Measurements from ENCODE around the gene LHFPL6. TPM values are rescaled to one million over a fixed set of nuclear protein-coding genes. Genes with fewer than 3 reads are reported as not detected.

Gene LHFPL6
- total RNA-seq, 6 donors from 2014 or later, result 22.2 to 113 (median 51.8) TPM

- Histone ChIP-seq H3K36me3 (no peaks in the 10 kb centered on the region), H3K9me3 (no peaks in the 10 kb centered on the region), H3K4me1 (peaks cover 0 to 10% (median 4%) of the 10 kb centered on the region in 4 donors), H3K27ac (no peak overlapping the region), H3K4me3 (no peak overlapping the region), H3K27me3 (no peaks in the 10 kb centered on the region)
- TF ChIP-seq POLR2A (IDR thresholded peaks at IDR 0.05) (no peak), POLR2AphosphoS5 (IDR thresholded peaks at IDR 0.05) (no peak), CTCF (IDR thresholded peaks at IDR 0.05) (no peak), EP300 (IDR thresholded peaks at IDR 0.05) (no peak)
- no peak for DNase-seq
- ATAC-seq (ENCODE audit: low FRiP score in 2 of 2), result no peak
These were observed 199.9 kb downstream of the LHFPL6 start for GRCh38 chr13:39403106-39403505.

GRCh38 chr13:39402221-39402970 lies 200.6 kb downstream of the LHFPL6 start:
- Histone ChIP-seq H3K27ac (no peak overlapping the region), H3K36me3 (no peaks in the 10 kb centered on the region), H3K9me3 (no peaks in the 10 kb centered on the region), H3K27me3 (no peaks in the 10 kb centered on the region), H3K4me3 (no peak overlapping the region), H3K4me1 (peaks cover 0 to 6% (median 4%) of the 10 kb centered on the region in 4 donors)
- ATAC-seq (ENCODE audit: low FRiP score in 2 of 2) (no peak), DNase-seq (no peak)
- TF ChIP-seq CTCF (IDR thresholded peaks at IDR 0.05) (no peak), EP300 (IDR thresholded peaks at IDR 0.05) (no peak), POLR2A (IDR thresholded peaks at IDR 0.05) (no peak), POLR2AphosphoS5 (IDR thresholded peaks at IDR 0.05) (no peak)
- 80 to 88% methylated on average over 3 of the region's 3 CpGs for whole genome bisulfite sequencing, 2 donors

GRCh38 chr13:39401756-39402155 lies 201.2 kb downstream of the LHFPL6 start:
- WGBS, 2 donors, result 59 to 78% methylated on average over 3 of the region's 3 CpGs
- ATAC-seq (ENCODE audit: low FRiP score in 2 of 2), result no peak
- Histone ChIP-seq H3K36me3 (no peaks in the 10 kb centered on the region), H3K4me1 (peaks cover 0 to 6% (median 4%) of the 10 kb centered on the region in 4 donors), H3K27ac (no peak overlapping the region), H3K27me3 (no peaks in the 10 kb centered on the region), H3K9me3 (no peaks in the 10 kb centered on the region), H3K4me3 (no peak overlapping the region)
- TF ChIP-seq CTCF (IDR thresholded peaks at IDR 0.05), result no peak
- no peak for TF ChIP-seq POLR2A (IDR thresholded peaks at IDR 0.05)
- TF ChIP-seq POLR2AphosphoS5 (IDR thresholded peaks at IDR 0.05), result no peak
- no peak for TF ChIP-seq EP300 (IDR thresholded peaks at IDR 0.05)
- DNase-seq, result no peak

GRCh38 chr13:39401046-39401705 lies 201.8 kb downstream of the LHFPL6 start:
- Histone ChIP-seq H3K4me3 (no peak overlapping the region), H3K27ac (no peak overlapping the region), H3K36me3 (no peaks in the 10 kb centered on the region), H3K9me3 (no peaks in the 10 kb centered on the region), H3K27me3 (no peaks in the 10 kb centered on the region), H3K4me1 (peaks cover 0 to 6% (median 4%) of the 10 kb centered on the region in 4 donors)
- DNase-seq (no peak), ATAC-seq (ENCODE audit: low FRiP score in 2 of 2) (peak in 1 of 2 donors; percentile 34)
- WGBS, 2 donors, result 80 to 81% methylated on average over 4 of the region's 4 CpGs
- no peak for TF ChIP-seq POLR2A (IDR thresholded peaks at IDR 0.05)
- TF ChIP-seq POLR2AphosphoS5 (IDR thresholded peaks at IDR 0.05), result no peak
- TF ChIP-seq EP300 (IDR thresholded peaks at IDR 0.05), result no peak
- no peak for TF ChIP-seq CTCF (IDR thresholded peaks at IDR 0.05)

Data from upper lobe of left lung (tissue), 6 donors.